GM12864 (cell line): ENCODE results near the gene RUNX2.

Experiments used
- DNase-seq: peaks from one replicate; pipeline ENCODE4 v3.0.0-alpha.2; 2011; ENCODE audit warnings: low read depth
- H3K4me3 ChIP-seq: 2 replicates; pipeline ENCODE4 v1.5.1; 2011; ENCODE audit warnings: mild to moderate bottlenecking, low read depth, low read length, control low read depth
- TF ChIP-seq, protein P1 (sequence below): IDR thresholded peaks from 2 replicates; pipeline ENCODE4 v1.5.1; 2011; ENCODE audit warnings: low read depth, mild to moderate bottlenecking, moderate library complexity, low read length, control low read depth, inconsistent platforms; ENCODE audit errors: missing control alignments

The RUNX2 gene

GRCh38 chr6:45472382-45472781 lies 144.3 kb downstream of the RUNX2 start:
- H3K4me3 ChIP-seq: no peak overlapping the region
- TF ChIP-seq, protein P1, sequence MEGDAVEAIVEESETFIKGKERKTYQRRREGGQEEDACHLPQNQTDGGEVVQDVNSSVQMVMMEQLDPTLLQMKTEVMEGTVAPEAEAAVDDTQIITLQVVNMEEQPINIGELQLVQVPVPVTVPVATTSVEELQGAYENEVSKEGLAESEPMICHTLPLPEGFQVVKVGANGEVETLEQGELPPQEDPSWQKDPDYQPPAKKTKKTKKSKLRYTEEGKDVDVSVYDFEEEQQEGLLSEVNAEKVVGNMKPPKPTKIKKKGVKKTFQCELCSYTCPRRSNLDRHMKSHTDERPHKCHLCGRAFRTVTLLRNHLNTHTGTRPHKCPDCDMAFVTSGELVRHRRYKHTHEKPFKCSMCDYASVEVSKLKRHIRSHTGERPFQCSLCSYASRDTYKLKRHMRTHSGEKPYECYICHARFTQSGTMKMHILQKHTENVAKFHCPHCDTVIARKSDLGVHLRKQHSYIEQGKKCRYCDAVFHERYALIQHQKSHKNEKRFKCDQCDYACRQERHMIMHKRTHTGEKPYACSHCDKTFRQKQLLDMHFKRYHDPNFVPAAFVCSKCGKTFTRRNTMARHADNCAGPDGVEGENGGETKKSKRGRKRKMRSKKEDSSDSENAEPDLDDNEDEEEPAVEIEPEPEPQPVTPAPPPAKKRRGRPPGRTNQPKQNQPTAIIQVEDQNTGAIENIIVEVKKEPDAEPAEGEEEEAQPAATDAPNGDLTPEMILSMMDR: no peak
- DNase-seq: no peak

DNA sequence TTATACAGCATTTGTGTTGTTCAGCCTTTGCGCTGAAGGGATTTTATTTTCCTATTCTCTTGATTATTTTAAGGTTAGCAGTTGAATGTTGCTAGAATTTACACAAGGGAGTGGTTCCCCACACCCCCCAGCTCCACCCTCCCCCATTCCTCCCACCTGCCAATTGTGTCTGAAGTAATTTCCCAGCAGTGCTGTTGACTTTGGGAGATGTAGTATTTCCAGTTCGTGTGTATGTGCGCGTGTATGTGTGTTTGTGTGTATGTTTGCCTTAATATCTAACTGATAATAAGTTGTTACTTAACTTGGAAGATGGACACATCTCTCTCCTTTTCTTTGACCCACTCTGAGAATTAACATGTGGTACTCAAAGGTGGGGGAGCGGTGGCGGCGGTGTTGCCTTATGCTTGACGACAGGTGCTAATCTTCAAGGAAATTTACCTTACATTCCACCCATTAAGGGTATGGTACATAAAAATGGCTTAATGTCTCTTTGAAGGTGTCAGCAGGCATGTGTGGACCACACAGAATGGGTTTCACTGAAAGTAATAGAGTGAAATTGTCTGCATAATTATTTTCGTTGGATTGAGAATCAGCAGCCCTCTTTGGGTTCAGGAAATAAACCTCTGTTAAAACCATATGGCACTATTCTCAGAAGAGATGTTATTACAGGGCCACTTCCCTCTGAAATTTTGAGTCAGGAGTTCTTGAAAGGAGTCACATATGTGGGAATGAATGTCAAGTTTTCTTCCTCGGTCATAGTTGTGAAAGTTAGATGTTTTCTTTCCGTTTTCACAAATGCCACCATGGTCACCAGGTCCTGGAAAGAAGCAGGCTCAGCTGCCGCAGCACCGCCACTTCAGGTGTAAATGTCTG lies 145.2 kb downstream of the RUNX2 start:
- no peak overlapping the region for H3K4me3 ChIP-seq
- TF ChIP-seq, protein P1: no peak
- no peak for DNase-seq

DNA sequence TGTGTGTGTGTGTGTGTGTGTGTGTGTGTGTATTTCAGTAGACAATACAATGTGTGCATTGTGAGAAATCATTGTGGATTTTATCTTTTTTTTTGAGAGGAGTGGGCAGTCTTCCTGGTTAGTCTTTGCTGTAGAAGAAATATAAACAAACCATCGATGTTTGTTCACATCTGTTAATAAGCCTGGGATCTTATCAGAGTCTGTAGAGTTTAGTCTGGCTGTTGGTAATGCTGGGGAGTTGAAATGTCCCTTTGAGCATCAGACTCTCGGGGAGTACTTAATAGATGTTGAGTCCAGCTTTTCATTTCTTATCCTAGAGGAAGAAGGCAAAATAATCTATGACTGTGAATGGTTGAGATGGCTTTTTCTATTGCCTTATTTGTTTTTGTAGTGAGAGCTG lies 146.2 kb downstream of the RUNX2 start:
- no peak for DNase-seq
- TF ChIP-seq, protein P1: no peak
- H3K4me3 ChIP-seq: no peak overlapping the region

DNA sequence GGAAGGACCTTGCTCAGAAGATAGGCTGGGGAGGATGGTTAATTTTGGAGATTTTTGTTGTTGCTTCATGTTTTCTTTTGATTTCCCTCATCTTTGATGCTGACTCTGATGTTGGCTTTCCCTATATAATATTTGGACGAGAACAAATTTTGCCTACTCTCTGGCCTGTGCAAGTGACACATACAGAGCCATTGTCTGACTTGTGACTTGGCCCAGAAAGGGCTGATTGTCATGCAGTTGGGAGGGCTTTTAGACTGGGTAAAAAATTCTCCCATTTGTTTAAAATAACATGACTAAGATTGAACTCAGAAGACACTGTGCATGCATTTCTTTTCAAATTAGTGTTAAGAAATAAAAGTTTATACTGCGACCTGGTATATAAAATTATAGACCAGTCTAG lies 148.2 kb downstream of the RUNX2 start:
- no peak overlapping the region for H3K4me3 ChIP-seq
- DNase-seq: no peak
- TF ChIP-seq, protein P1: no peak

- H3K4me3 ChIP-seq: no peak overlapping the region
- DNase-seq: no peak
- TF ChIP-seq, protein P1: no peak
These were observed 149.1 kb downstream of the RUNX2 start for GRCh38 chr6:45477278-45477677.

DNA sequence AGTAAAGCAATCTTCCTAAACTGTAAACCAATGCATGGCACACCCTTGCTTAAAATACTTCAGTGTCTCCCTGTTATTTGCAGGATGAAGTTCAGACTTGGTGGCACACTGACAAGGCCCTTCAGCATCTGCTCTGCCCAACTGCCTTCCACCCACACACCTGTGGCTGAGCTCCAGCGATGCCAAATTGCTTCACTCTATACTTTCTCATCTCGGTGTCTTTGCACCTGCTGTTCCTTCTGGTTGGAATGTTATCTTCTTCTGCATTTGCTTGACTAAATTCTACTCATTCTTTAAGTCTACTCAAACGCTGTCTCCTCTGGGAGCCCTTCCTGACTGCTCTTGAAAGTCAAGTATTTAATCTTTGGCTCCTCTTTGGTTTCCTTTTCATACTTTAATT lies 149.7 kb downstream of the RUNX2 start:
- DNase-seq: no peak
- TF ChIP-seq, protein P1: no peak

GRCh38 chr6:45478240-45478639 lies 150.1 kb downstream of the RUNX2 start:
- H3K4me3 ChIP-seq: no peak overlapping the region
- TF ChIP-seq, protein P1: no peak
- no peak for DNase-seq

More for the DNA sequence above, 149.7 kb downstream of the RUNX2 start:
- no peak overlapping the region for H3K4me3 ChIP-seq
